ENCODE measurements around the gene CST4. TPM values are rescaled to one million over a fixed set of nuclear protein-coding genes. Genes with fewer than 3 reads are reported as not detected.

Gene CST4
- total RNA-seq, 1 donor from 2014 or later = not detected

DNA sequence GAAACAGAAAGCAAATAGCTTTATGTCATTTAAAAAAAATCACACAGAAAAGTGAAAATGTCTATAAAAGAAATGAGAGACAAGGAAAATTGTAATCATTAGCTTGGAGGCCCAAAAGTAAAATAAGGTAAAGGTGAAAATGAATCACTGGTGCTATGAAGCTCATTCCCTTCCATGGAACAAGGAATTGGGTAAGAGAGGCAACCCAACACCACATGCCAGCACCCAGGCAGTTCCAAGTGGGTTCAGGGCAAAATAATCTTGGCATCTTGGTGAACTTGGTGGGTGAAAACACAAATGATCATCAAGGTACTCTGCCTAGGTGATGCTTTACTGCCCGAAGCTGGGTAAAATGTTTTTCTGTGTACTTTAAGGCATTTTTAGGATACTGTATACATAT, 16.7 kb downstream of the CST4 start:
- Mint-ChIP-seq H3K27ac (ENCODE audit: unreplicated experiment) (no peak overlapping the region), H3K27me3 (ENCODE audit: unreplicated experiment) (peaks cover 32% of the 10 kb centered on the region), H3K4me1 (ENCODE audit: unreplicated experiment) (no peaks in the 10 kb centered on the region), H3K36me3 (ENCODE audit: unreplicated experiment) (no peaks in the 10 kb centered on the region), H3K9me3 (ENCODE audit: unreplicated experiment) (no peaks in the 10 kb centered on the region), H3K4me3 (ENCODE audit: unreplicated experiment) (no peak overlapping the region)
- TF ChIP-seq, protein P1, sequence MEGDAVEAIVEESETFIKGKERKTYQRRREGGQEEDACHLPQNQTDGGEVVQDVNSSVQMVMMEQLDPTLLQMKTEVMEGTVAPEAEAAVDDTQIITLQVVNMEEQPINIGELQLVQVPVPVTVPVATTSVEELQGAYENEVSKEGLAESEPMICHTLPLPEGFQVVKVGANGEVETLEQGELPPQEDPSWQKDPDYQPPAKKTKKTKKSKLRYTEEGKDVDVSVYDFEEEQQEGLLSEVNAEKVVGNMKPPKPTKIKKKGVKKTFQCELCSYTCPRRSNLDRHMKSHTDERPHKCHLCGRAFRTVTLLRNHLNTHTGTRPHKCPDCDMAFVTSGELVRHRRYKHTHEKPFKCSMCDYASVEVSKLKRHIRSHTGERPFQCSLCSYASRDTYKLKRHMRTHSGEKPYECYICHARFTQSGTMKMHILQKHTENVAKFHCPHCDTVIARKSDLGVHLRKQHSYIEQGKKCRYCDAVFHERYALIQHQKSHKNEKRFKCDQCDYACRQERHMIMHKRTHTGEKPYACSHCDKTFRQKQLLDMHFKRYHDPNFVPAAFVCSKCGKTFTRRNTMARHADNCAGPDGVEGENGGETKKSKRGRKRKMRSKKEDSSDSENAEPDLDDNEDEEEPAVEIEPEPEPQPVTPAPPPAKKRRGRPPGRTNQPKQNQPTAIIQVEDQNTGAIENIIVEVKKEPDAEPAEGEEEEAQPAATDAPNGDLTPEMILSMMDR (IDR thresholded peaks at IDR 0.05) = no peak
- no peak for DNase-seq (ENCODE audit: extremely low spot score, unreplicated experiment)

GRCh38 chr20:23671479-23671878, 17.4 kb downstream of the CST4 start:
- no peak for DNase-seq (ENCODE audit: extremely low spot score, unreplicated experiment)
- Mint-ChIP-seq H3K27ac (ENCODE audit: unreplicated experiment) (no peak overlapping the region), H3K4me1 (ENCODE audit: unreplicated experiment) (peaks cover 2% of the 10 kb centered on the region), H3K9me3 (ENCODE audit: unreplicated experiment) (no peaks in the 10 kb centered on the region), H3K27me3 (ENCODE audit: unreplicated experiment) (peaks cover 25% of the 10 kb centered on the region), H3K4me3 (ENCODE audit: unreplicated experiment) (no peak overlapping the region), H3K36me3 (ENCODE audit: unreplicated experiment) (no peaks in the 10 kb centered on the region)
- TF ChIP-seq, protein P1 (IDR thresholded peaks at IDR 0.05) = no peak

DNA sequence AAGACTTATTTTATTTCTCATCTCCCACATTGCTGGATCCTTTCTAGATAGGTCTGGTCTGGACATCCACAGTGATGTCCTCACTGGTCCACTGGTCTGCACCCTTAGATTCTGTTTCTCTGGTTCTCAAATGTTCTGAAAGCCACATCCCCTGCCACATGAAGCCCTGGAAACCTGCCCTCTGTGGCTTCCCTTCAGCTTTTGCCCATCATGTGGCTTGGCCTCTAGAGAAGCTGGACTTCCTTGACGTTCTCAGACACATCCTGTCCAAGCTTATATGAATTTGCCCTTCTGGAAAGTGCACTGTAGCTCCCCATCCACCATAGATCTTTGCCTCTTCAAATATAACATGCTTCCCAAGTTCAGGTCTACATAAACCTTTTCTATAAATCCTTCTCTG, 18.5 kb downstream of the CST4 start:
- Mint-ChIP-seq H3K4me3 (ENCODE audit: unreplicated experiment) (no peak overlapping the region), H3K27me3 (ENCODE audit: unreplicated experiment) (peaks cover 17% of the 10 kb centered on the region), H3K36me3 (ENCODE audit: unreplicated experiment) (no peaks in the 10 kb centered on the region), H3K27ac (ENCODE audit: unreplicated experiment) (no peak overlapping the region), H3K9me3 (ENCODE audit: unreplicated experiment) (no peaks in the 10 kb centered on the region), H3K4me1 (ENCODE audit: unreplicated experiment) (peaks cover 2% of the 10 kb centered on the region)
- no peak for DNase-seq (ENCODE audit: extremely low spot score, unreplicated experiment)
- TF ChIP-seq, protein P1 (IDR thresholded peaks at IDR 0.05) = no peak

GRCh38 chr20:23669866-23670265, 19.0 kb downstream of the CST4 start:
- H3K36me3 Mint-ChIP-seq (ENCODE audit: unreplicated experiment) = no peaks in the 10 kb centered on the region
- H3K9me3 Mint-ChIP-seq (ENCODE audit: unreplicated experiment) = no peaks in the 10 kb centered on the region
- H3K4me1 Mint-ChIP-seq (ENCODE audit: unreplicated experiment) = peaks cover 2% of the 10 kb centered on the region
- H3K27me3 Mint-ChIP-seq (ENCODE audit: unreplicated experiment) = peaks cover 16% of the 10 kb centered on the region
- no peak overlapping the region for H3K27ac Mint-ChIP-seq (ENCODE audit: unreplicated experiment)
- TF ChIP-seq, protein P1 (IDR thresholded peaks at IDR 0.05) = no peak
- no peak for DNase-seq (ENCODE audit: extremely low spot score, unreplicated experiment)
- H3K4me3 Mint-ChIP-seq (ENCODE audit: unreplicated experiment) = no peak overlapping the region

GRCh38 chr20:23669327-23669726, 19.5 kb downstream of the CST4 start:
- no peaks in the 10 kb centered on the region for H3K9me3 Mint-ChIP-seq (ENCODE audit: unreplicated experiment)
- H3K27me3 Mint-ChIP-seq (ENCODE audit: unreplicated experiment) = peaks cover 16% of the 10 kb centered on the region
- TF ChIP-seq, protein P1 (IDR thresholded peaks at IDR 0.05) = no peak
- no peak overlapping the region for H3K27ac Mint-ChIP-seq (ENCODE audit: unreplicated experiment)
- H3K4me1 Mint-ChIP-seq (ENCODE audit: unreplicated experiment) = peaks cover 2% of the 10 kb centered on the region
- no peaks in the 10 kb centered on the region for H3K36me3 Mint-ChIP-seq (ENCODE audit: unreplicated experiment)
- DNase-seq (ENCODE audit: extremely low spot score, unreplicated experiment) = no peak
- H3K4me3 Mint-ChIP-seq (ENCODE audit: unreplicated experiment) = no peak overlapping the region
